ENCODE measurements around the gene ZPBP2.
"Not testable (repeated sequence)": the region's sequence is repeated elsewhere in the genome, so short reads cannot be mapped to it uniquely, and the experiment has no call there.

The ZPBP2 gene

GRCh38 chr17:39866013-39866730, 1.8 kb upstream of the ZPBP2 start:
- DNase-seq (ENCODE audit: low read depth) = no peak
- TF ChIP-seq CTCF (conservative IDR thresholded peaks at IDR 0.05; ENCODE audit: control insufficient read depth, insufficient read depth, low read depth, low read length) = no peak
- H3K4me3 ChIP-seq (ENCODE audit: control insufficient read depth, low read depth, low read length) = no peak overlapping the region

- no peak for DNase-seq (ENCODE audit: low read depth)
- H3K4me3 ChIP-seq (ENCODE audit: control insufficient read depth, low read depth, low read length) = no peak overlapping the region
Measured at GRCh38 chr17:39867084-39867879, 720 bp upstream of the ZPBP2 start.

GRCh38 chr17:39868554-39868942, 546 bp downstream of the ZPBP2 start:
- no peak for TF ChIP-seq CTCF (conservative IDR thresholded peaks at IDR 0.05; ENCODE audit: control insufficient read depth, insufficient read depth, low read depth, low read length)
- no peak overlapping the region for H3K4me3 ChIP-seq (ENCODE audit: control insufficient read depth, low read depth, low read length)

More at GRCh38 chr17:39867084-39867879, 720 bp upstream of the ZPBP2 start:
- TF ChIP-seq CTCF (conservative IDR thresholded peaks at IDR 0.05; ENCODE audit: control insufficient read depth, insufficient read depth, low read depth, low read length) = no peak

GRCh38 chr17:39870776-39871175, 2.8 kb downstream of the ZPBP2 start:
- no peak for TF ChIP-seq CTCF (conservative IDR thresholded peaks at IDR 0.05; ENCODE audit: control insufficient read depth, insufficient read depth, low read depth, low read length)
- DNase-seq (ENCODE audit: low read depth) = no peak
- no peak overlapping the region for H3K4me3 ChIP-seq (ENCODE audit: control insufficient read depth, low read depth, low read length)

More at GRCh38 chr17:39868554-39868942, 546 bp downstream of the ZPBP2 start:
- no peak for DNase-seq (ENCODE audit: low read depth)

GRCh38 chr17:39871801-39872200, 3.8 kb downstream of the ZPBP2 start:
- no peak overlapping the region for H3K4me3 ChIP-seq (ENCODE audit: control insufficient read depth, low read depth, low read length)
- TF ChIP-seq CTCF (conservative IDR thresholded peaks at IDR 0.05; ENCODE audit: control insufficient read depth, insufficient read depth, low read depth, low read length) = no peak
- no peak for DNase-seq (ENCODE audit: low read depth)

- DNase-seq (ENCODE audit: low read depth) = peak; percentile 51
- no peak overlapping the region for H3K4me3 ChIP-seq (ENCODE audit: control insufficient read depth, low read depth, low read length)
- TF ChIP-seq CTCF (conservative IDR thresholded peaks at IDR 0.05; ENCODE audit: control insufficient read depth, insufficient read depth, low read depth, low read length) = peak; percentile 48
Measured at GRCh38 chr17:39872751-39873150, 4.7 kb downstream of the ZPBP2 start.

- not testable (repeated sequence) for DNase-seq (ENCODE audit: low read depth); H3K4me3 ChIP-seq (ENCODE audit: control insufficient read depth, low read depth, low read length)
Measured at GRCh38 chr17:39886102-39886501, 18.1 kb downstream of the ZPBP2 start.
